Fibroblast of villous mesenchyme (primary cell): ENCODE results near the gene PCP2. TPM values are rescaled to one million over a fixed set of nuclear protein-coding genes. Genes with fewer than 3 reads are reported as not detected.

Source experiments
- DNase-seq: peaks from one replicate; pipeline ENCODE4 v3.0.0-alpha.2; 2010; ENCODE audit warnings: low read depth
- H3K4me3 ChIP-seq: 2 replicates; pipeline ENCODE4 v1.5.1; 2011; ENCODE audit warnings: low read depth, mild to moderate bottlenecking, low read length
- CTCF ChIP-seq: IDR thresholded peaks from 2 replicates; pipeline ENCODE4 v1.5.1; 2012; ENCODE audit warnings: low read depth, mild to moderate bottlenecking, low read length; ENCODE audit not compliant: insufficient read depth
- total RNA-seq: library from RNA; depleted of rRNA; stranded (reverse); fragments of >200 nt; gene quantifications from 2 replicates; pipeline ENCODE4 v1.2.3, GENCODE V29; 2012

Gene PCP2
- total RNA-seq, 1 donor: 0.43 TPM

GRCh38 chr19:7639863-7640348, 6.4 kb upstream of the PCP2 start:
- TF ChIP-seq CTCF: no peak
- no peak for DNase-seq
- no peak overlapping the region for H3K4me3 ChIP-seq

GRCh38 chr19:7638802-7639465, 5.4 kb upstream of the PCP2 start:
- no peak for TF ChIP-seq CTCF
- DNase-seq: no peak
- no peak overlapping the region for H3K4me3 ChIP-seq

DNA sequence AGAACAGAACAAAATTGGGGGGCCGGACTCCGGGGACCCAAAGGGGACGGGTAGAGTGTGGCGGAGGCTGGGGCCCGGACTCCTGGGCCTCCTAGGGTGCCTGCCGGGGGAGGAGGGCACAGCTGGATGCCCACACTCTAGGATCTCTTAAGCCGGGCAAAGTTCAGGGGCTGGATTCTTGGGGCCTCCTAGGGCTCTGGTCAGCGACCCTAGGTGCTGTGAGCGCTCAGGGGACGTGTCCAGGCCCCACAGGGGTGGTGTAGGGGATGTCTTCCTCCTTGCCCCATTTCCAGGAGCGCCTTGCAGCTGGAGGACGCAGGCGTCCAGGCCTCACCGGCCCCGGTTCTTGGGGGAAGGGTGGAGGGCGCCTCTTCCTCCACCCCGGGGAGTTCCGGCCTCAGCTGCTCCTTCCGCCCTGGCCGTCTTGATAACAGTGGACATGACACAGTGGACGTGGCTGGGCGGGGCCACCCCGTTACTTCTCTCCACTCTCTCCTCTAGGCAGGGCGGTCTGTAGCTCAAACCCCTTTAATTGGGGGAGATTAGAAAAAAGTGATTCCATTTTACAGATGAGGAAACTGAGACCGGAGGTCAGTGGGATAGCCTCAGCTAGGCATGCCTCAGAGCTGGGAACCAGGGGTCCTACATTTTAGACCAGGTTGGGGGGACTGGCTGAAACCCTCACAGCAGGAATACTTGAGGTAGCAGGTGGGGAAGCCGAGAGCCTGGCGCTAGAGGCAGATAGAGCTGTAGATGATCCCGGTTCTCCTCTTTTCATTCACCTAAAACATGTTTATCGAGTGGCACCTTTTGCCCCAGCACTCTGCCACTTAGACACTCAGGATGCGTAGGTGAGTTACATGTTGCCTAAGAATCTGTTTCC, 4.1 kb upstream of the PCP2 start:
- H3K4me3 ChIP-seq: peak overlapping the region; percentile 74
- TF ChIP-seq CTCF: no peak
- DNase-seq: peak; percentile 67

- TF ChIP-seq CTCF: no peak
- peak; percentile 48 for DNase-seq
- peak within 1 kb of the TSS; percentile 74 for H3K4me3 ChIP-seq
Measured at GRCh38 chr19:7636691-7637373, 3.3 kb upstream of the PCP2 start, which contains the start of gene STXBP2. Gene STXBP2 (plus strand): TSS chr19:7637110. CDS start chr19:7637150, 40 bp downstream.

- no peak for DNase-seq
- TF ChIP-seq CTCF: no peak
- H3K4me3 ChIP-seq: peak overlapping the region; percentile 74
Measured at GRCh38 chr19:7636317-7636690, 2.8 kb upstream of the PCP2 start.

- no peak for TF ChIP-seq CTCF
- DNase-seq: no peak
Measured at GRCh38 chr19:7635670-7636069, 2.2 kb upstream of the PCP2 start.

More at GRCh38 chr19:7635670-7636069, 2.2 kb upstream of the PCP2 start:
- H3K4me3 ChIP-seq: no peak overlapping the region
